B cell (primary cell): Measurements from ENCODE around the gene PRKN. TPM values are rescaled to one million over a fixed set of nuclear protein-coding genes. Genes with fewer than 3 reads are reported as not detected.

Experiments
- ATAC-seq: fragments of 200-7000 bp; cut with Tn5 transposase; one replicate; pipeline ENCODE4 v1.10.0; 2021; ENCODE audit warnings: low read depth, mild to moderate bottlenecking, moderate number of reproducible peaks, moderate library complexity
- CTCF ChIA-PET: fragments of 350-600 bp; sonication (Branson Sonifier 250); formaldehyde crosslinking; loops from one replicate; lab custom pipeline; 2021; ENCODE audit warnings: antibody characterized with exemption, inconsistent platforms; lab: Charles Lee
- POLR2A ChIA-PET: fragments of 350-600 bp; sonication (Branson Sonifier 250); formaldehyde crosslinking; loops from one replicate; lab custom pipeline; 2021; ENCODE audit warnings: antibody characterized with exemption; lab: Charles Lee
- DNase-seq: peaks from one replicate; pipeline ENCODE4 v3.0.0; 2013
- H2AFZ ChIP-seq: 2 replicates; pipeline ENCODE4 v1.6.1; 2012; ENCODE audit warnings: mild to moderate bottlenecking, low read depth, low read length; ENCODE audit not compliant: insufficient read depth, poor library complexity, severe bottlenecking
- H3K27ac ChIP-seq, 2 donors: 1 replicate in 1 of 2; 2 replicates in 1 of 2; pipeline ENCODE4 v1.5.1; 2012 to 2013; ENCODE audit warnings: low read length in 2 of 2, mild to moderate bottlenecking in 2 of 2, moderate library complexity in 1 of 2
- H3K27me3 ChIP-seq, 4 experiments: fragments of 200-600 bp in 1 of 4; sonication (generic) in 1 of 4; replicated peaks in 1 of 4; 1 replicate in 2 of 4; 2 replicates in 2 of 4; pipeline versions ENCODE4 v1.6.1 to v1.7.0; 2013 to 2016; ENCODE audit warnings: low read length in 3 of 4, mild to moderate bottlenecking in 2 of 4, mixed read lengths in 1 of 4, moderate library complexity in 1 of 4; ENCODE audit not compliant: insufficient read depth in 4 of 4, control insufficient read depth in 3 of 4; ENCODE audit errors: control extremely low read depth in 1 of 4
- H3K36me3 ChIP-seq, 2 experiments: replicated peaks in 1 of 2; 1 replicate in 1 of 2; 2 replicates in 1 of 2; pipeline versions ENCODE4 v1.6.1 to v1.7.1; 2013; ENCODE audit warnings: low read length in 1 of 2; ENCODE audit not compliant: insufficient read depth in 2 of 2, control insufficient read depth in 1 of 2; ENCODE audit errors: control extremely low read depth in 1 of 2, extremely low read depth in 1 of 2
- H3K4me1 ChIP-seq, 2 donors: fragments of 200-600 bp in 1 of 2; sonication (generic) in 1 of 2; 1 replicate in 1 of 2; 2 replicates in 1 of 2; pipeline versions ENCODE4 v1.5.1 to v1.6.1; 2013 to 2017; ENCODE audit warnings: low read length in 2 of 2; ENCODE audit not compliant: control insufficient read depth in 2 of 2, insufficient read depth in 2 of 2
- H3K4me2 ChIP-seq: replicated peaks from 2 replicates; pipeline ENCODE3; 2012; ENCODE audit warnings: mild to moderate bottlenecking, low read depth, low read length; ENCODE audit not compliant: poor library complexity, severe bottlenecking
- H3K4me3 ChIP-seq, 5 experiments: fragments of 200-600 bp in 1 of 5; sonication (generic) in 1 of 5; 1 replicate in 3 of 5; 2 replicates in 2 of 5; pipeline versions ENCODE4 v1.5.1 to v1.7.0; 2011 to 2016; ENCODE audit warnings: low read length in 4 of 5, mild to moderate bottlenecking in 4 of 5, low read depth in 2 of 5, control low read depth in 1 of 5, moderate library complexity in 1 of 5; ENCODE audit not compliant: insufficient read depth in 1 of 5; ENCODE audit errors: control extremely low read depth in 1 of 5, extremely low read depth in 1 of 5
- H3K79me2 ChIP-seq: fragments of 200-600 bp; sonication (generic); one replicate; pipeline ENCODE4 v1.6.0; 2016; ENCODE audit warnings: low read length; ENCODE audit not compliant: control insufficient read depth, insufficient read depth
- H3K9ac ChIP-seq: fragments of 200-600 bp; sonication (generic); 2 replicates; pipeline ENCODE4 v1.6.1; 2017; ENCODE audit warnings: mild to moderate bottlenecking, low read length, moderate library complexity
- H3K9me3 ChIP-seq, 3 donors: one replicate each; pipeline versions ENCODE4 v1.6.1 to v1.7.1; 2013; ENCODE audit warnings: low read length in 2 of 3; ENCODE audit not compliant: control insufficient read depth in 2 of 3, insufficient read depth in 1 of 3; ENCODE audit errors: control extremely low read depth in 1 of 3
- H4K20me1 ChIP-seq: 2 replicates; pipeline ENCODE4 v1.6.0; 2012; ENCODE audit warnings: mild to moderate bottlenecking, low read length; ENCODE audit not compliant: insufficient read depth, control insufficient read depth, poor library complexity, severe bottlenecking
- H3K27ac Mint-ChIP-seq: one replicate; pipeline ENCODE4 v1.8.0; 2021; ENCODE audit warnings: mixed read lengths
- H3K27me3 Mint-ChIP-seq: one replicate; pipeline ENCODE4 v1.8.0; 2021; ENCODE audit warnings: mixed read lengths
- H3K4me1 Mint-ChIP-seq: one replicate; pipeline ENCODE4 v1.8.0; 2021; ENCODE audit warnings: mixed read lengths
- H3K4me3 Mint-ChIP-seq: one replicate; pipeline ENCODE4 v1.8.0; 2021; ENCODE audit warnings: mixed read lengths
- H3K9me3 Mint-ChIP-seq: one replicate; pipeline ENCODE4 v1.8.0; 2022; ENCODE audit warnings: mixed read lengths; ENCODE audit not compliant: insufficient read depth
- EZH2 ChIP-seq: IDR thresholded peaks from 2 replicates; pipeline ENCODE4 v1.6.1; 2012; ENCODE audit warnings: borderline replicate concordance, low read depth, mild to moderate bottlenecking, moderate library complexity, low read length; ENCODE audit not compliant: insufficient read depth, poor library complexity, severe bottlenecking
- WGBS: methylation state at CpG from one replicate; pipeline ENCODE4 v1.1.5; 2013; ENCODE audit warnings: missing lambda C conversion rate; ENCODE audit not compliant: insufficient coverage; 5-methylcytosine and 5-hydroxymethylcytosine counted together
- intact Hi-C: fragments of 100-400 bp; cut with micrococcal nuclease; formaldehyde crosslinking; loops from one replicate; pipeline ENCODE4 v1.10.0; 2022
- polyA plus RNA-seq: library from polyadenylated mRNA; depleted of rRNA; stranded (reverse); fragments of >200 nt; gene quantifications from 2 replicates; pipeline ENCODE4 v1.2.3, GENCODE V29; 2012
- total RNA-seq, 2 donors: library from RNA; stranded (reverse); fragments of 120-200 nt in 1 of 2; gene quantifications; 1 replicate in 1 of 2; 2 replicates in 1 of 2; pipeline versions ENCODE4 v1.2.3 to v1.2.4, GENCODE V29; 2013 to 2022
- TF ChIP-seq, protein P1 (sequence below): fragments of 200-600 bp; IDR thresholded peaks from one replicate; pipeline ENCODE4 v1.8.0; 2022; ENCODE audit warnings: antibody characterized with exemption, mild to moderate bottlenecking

Gene PRKN
- total and polyA plus RNA-seq, 2 donors (not counting 1 experiment from before 2014, with no cell fraction given): 1.6 to 6.2 TPM

DNA sequence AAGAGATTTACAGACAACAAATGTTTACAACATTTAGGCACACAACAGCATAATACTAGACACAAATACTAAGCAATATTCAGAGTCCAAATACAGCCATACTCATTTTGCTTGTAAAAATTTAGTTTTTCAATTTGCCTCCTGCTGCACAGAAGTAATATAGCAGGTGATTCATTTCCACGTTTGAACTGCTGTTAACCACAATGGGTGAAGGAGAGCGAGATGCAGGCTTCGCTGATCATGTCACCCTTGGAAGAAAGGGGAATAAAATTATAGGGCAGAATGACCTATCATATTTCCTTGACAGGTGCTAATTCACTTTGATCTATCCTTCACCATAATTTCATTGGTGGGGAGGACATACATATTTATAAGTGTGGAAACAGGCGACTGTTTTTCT is 809.9 kb downstream of the PRKN start:
- Histone ChIP-seq H3K27ac (no peak overlapping the region), H3K79me2 (no peaks in the 10 kb centered on the region), H2AFZ (no peak overlapping the region), H3K9me3 (no peaks in the 10 kb centered on the region), H4K20me1 (no peaks in the 10 kb centered on the region), H3K9ac (no peak overlapping the region), H3K4me1 (no peaks in the 10 kb centered on the region), H3K4me3 (no peak overlapping the region), H3K4me2 (no peak overlapping the region), H3K36me3 (no peaks in the 10 kb centered on the region), H3K27me3 (no peaks in the 10 kb centered on the region)
- Mint-ChIP-seq H3K4me3 (no peak overlapping the region), H3K4me1 (no peaks in the 10 kb centered on the region), H3K27ac (no peak overlapping the region), H3K27me3 (no peaks in the 10 kb centered on the region), H3K9me3 (no peaks in the 10 kb centered on the region)
- no peak for ATAC-seq
- intact Hi-C loops: no loop called here
- POLR2A ChIA-PET: no interaction called here
- no peak for TF ChIP-seq EZH2
- TF ChIP-seq, protein P1, sequence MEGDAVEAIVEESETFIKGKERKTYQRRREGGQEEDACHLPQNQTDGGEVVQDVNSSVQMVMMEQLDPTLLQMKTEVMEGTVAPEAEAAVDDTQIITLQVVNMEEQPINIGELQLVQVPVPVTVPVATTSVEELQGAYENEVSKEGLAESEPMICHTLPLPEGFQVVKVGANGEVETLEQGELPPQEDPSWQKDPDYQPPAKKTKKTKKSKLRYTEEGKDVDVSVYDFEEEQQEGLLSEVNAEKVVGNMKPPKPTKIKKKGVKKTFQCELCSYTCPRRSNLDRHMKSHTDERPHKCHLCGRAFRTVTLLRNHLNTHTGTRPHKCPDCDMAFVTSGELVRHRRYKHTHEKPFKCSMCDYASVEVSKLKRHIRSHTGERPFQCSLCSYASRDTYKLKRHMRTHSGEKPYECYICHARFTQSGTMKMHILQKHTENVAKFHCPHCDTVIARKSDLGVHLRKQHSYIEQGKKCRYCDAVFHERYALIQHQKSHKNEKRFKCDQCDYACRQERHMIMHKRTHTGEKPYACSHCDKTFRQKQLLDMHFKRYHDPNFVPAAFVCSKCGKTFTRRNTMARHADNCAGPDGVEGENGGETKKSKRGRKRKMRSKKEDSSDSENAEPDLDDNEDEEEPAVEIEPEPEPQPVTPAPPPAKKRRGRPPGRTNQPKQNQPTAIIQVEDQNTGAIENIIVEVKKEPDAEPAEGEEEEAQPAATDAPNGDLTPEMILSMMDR: no peak
- CTCF ChIA-PET: no interaction called here
- no CpG with 5 or more reads among the region's 4 CpGs for WGBS
- no peak for DNase-seq

DNA sequence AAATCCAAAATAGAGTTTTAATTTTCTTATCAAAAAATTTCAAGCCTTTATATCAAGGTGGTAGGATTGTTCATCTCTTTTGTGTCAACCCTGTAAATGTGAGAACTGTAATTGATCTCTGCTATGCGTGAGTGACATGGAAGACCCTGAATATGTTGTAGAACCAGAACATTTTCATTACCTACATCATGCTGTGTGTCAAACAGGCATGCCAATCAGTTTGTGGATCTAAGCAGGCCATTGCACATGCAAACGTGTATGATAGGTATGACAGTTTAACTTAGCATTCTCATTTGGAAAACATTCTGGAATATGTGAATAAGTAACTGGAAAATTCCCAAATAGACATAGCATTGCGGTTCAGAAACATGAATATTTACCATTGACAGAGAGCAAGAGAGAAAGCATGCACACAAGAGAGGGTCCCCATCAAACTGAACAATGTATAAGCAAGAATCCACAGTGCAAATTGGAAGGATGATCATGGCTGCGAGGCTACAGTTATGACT is 812.1 kb downstream of the PRKN start:
- ATAC-seq (no peak), DNase-seq (no peak)
- Histone ChIP-seq H3K36me3 (no peaks in the 10 kb centered on the region), H3K9me3 (peaks cover 0 to 3% (median 0%) of the 10 kb centered on the region in 3 donors), H3K4me1 (no peaks in the 10 kb centered on the region), H3K27ac (no peak overlapping the region), H4K20me1 (no peaks in the 10 kb centered on the region), H3K9ac (no peak overlapping the region), H3K27me3 (no peaks in the 10 kb centered on the region), H2AFZ (no peak overlapping the region), H3K4me3 (no peak overlapping the region), H3K79me2 (no peaks in the 10 kb centered on the region), H3K4me2 (no peak overlapping the region)
- 80% methylated on average over 1 of the region's 4 CpGs for WGBS
- POLR2A ChIA-PET: no interaction called here
- no peak for TF ChIP-seq EZH2
- TF ChIP-seq, protein P1: no peak
- intact Hi-C loops: no loop called here
- CTCF ChIA-PET: no interaction called here
- H3K9me3 Mint-ChIP-seq: peaks cover 2% of the 10 kb centered on the region
- no peaks in the 10 kb centered on the region for H3K4me1 Mint-ChIP-seq
- no peak overlapping the region for H3K4me3 Mint-ChIP-seq
- H3K27me3 Mint-ChIP-seq: no peaks in the 10 kb centered on the region
- H3K27ac Mint-ChIP-seq: no peak overlapping the region
